GM20431 (cell line): Measurements from ENCODE around the gene LRRC8B.
"Not testable (repeated sequence)": the region's sequence is repeated elsewhere in the genome, so short reads cannot be mapped to it uniquely, and the experiment has no call there.

ENCODE experiments used
- in situ Hi-C: fragments of 300-500 bp; cut with MseI, MboI; formaldehyde crosslinking; loops from one replicate; pipeline ENCODE4 v1.15.0; 2020; ENCODE audit warnings: low sequenced_read_pairs; ENCODE audit not compliant: unreplicated experiment

LRRC8B gene

DNA sequence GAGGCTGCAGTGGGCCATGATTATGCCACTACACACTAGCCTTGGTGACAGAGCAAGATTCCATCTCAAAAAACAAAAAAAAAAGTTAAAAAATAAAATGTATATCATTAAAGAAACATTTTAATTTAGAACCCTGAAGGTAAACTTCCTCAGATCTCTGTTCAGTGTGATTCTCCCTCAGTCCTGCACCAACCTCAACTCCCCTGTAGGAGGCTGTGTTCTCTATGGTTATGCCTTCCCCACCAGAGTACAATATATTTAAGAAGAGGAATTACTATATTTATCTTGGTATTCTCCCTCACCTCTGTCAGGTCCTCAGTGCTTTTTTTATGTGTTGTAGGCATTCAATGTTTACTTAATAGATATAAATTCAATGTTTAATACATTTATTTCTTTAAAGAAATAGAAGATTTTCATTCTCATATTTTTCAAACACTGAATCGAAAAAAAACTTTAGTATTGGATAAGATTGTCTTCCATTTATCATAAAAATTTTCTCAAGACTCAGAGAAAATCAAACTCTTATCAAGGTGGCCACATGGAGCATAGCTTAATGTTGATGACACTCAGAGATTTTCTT, 4.8 kb upstream of the LRRC8B start:
- in situ Hi-C loops, result loop anchor here (25.0 kb wide), 1 partner anchor 467 kb away; the partner anchor contains the start of gene ZNF326

DNA sequence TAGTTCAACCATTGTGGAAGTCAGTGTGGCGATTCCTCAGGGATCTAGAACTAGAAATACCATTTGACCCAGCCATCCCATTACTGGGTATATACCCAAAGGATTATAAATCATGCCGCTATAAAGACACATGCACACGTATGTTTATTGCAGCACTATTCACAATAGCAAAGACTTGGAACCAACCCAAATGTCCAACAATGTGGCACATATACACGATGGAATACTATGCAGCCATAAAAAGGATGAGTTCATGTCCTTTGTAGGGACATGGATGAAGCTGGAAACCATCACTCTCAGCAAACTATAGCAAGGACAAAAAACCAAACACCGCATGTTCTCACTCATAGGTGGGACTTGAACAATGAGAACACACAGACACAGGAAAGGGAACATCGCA, 2.7 kb upstream of the LRRC8B start:
- in situ Hi-C loops, result loop anchor here (25.0 kb wide), 1 partner anchor 465 kb away; the partner anchor contains the start of gene ZNF326

DNA sequence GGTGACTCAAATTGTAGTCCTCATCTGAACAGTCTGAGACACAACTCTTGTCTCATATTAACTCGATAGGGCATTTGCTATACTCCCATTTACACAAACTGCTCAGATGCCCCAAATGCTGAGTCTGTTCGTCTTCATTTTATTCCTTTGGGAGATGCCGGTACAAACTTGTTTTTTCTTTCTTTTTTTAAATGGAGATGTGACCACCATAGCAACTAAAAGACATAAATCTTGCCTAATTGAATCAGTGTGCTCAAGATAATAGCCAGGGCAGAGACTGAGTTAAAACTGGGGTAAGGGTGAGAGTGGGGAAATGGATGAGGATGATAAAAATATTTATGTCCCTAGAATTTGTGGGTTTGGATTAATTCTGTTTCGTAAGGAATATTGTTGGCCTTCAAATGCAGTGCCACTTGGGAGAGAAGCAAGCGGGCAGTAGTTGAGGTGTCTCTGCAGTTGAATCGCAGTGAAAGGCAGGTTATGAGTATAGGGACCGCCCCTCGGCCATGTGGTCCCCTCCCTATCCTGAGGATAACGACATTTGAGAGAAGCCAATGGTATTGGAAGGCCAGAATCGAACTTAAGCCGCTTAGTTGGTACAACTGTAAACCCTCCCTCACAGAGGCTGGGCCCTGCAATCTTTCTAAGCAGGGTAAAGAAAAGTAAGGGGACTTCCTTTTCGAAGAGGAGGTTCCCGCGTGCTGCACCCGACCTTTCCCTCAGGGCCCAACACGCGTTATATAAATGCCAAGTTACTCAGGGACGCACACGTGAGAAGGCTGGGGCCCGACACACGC, 859 bp upstream of the LRRC8B start:
- in situ Hi-C loops, result loop anchor here (25.0 kb wide), 1 partner anchor 464 kb away; the partner anchor contains the start of gene ZNF326

DNA sequence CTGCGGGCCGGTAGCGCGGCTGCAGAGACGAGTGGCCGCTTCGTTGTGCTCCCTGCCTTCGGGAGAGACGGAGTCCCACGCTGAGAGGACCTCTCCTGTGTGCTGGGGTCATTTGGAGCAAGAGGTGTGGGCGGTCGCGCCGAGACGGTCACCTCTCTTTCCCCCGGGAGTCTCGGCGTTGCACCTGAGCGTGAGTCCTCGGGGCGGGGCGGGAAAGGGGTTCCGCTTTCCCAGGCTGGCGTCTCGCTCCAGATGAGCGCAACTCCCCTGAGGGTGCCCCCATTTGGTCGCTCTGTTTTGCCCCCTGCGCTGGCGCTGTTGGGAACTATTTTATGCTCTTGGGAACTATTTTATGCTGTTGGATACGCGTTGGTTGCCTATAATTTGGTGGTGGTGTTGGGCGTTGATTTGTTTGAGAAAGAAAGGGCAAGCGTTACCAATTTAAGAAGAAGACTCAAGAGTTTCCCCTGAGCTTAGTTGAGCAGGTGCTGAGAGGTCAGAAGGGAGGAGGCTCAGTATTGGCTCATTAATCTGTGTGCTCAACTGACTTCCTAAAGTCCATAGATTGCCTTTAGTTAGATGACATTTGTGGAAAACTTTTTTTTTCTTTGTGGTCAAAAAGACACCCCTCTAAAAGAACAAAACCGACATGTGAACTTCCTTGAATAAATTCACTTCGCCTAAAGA, 683 bp downstream of the LRRC8B start:
- in situ Hi-C loops, result no loop called here

DNA sequence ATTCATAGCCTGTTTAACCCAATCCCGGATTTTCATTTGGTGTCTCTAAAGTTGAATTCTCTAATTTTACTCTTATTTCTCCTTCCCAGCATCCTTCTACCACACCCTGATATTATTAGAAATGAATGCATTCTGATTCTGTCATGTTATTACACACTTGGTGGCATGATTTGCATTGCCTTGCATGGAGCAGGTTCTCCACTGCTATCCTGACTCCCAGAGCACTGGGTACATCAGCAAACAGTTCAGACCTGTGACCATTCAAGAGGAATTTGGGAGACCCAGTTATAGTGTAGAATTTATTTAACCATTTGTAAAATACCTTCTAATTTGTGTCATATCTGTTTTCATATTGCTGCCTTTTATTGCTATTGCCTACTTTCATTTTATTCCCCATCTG, 2.6 kb downstream of the LRRC8B start:
- in situ Hi-C loops, result no loop called here

DNA sequence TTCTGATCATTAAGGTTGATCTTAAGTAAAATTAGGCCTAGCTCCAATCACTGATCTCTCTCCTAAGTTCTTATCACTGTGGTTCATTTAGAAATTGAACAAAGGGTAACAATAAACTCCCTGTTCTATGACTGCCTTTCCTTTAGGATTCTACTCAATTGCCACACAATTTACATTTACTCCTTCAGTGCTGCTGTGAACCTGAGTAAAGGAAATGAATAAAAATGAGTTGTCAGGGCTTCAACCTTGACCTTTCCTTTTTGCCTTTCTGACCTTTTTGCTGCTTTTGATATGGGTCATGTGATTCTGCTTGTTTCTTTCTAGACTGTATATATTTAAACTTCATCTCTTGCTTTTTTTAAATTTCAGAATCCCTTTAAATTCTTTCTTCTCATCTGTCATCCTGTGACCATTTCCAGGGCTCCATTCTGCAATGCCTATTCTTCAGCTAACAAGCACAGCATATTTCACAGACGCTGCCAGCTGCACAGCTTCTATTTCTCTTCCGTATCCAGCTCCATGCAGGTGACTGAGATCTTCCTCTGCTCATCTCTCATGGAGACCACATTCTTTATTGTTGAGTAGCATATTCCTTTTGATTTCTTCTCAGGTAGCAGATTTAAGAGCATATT, 3.2 kb downstream of the LRRC8B start:
- in situ Hi-C loops, result no loop called here

DNA sequence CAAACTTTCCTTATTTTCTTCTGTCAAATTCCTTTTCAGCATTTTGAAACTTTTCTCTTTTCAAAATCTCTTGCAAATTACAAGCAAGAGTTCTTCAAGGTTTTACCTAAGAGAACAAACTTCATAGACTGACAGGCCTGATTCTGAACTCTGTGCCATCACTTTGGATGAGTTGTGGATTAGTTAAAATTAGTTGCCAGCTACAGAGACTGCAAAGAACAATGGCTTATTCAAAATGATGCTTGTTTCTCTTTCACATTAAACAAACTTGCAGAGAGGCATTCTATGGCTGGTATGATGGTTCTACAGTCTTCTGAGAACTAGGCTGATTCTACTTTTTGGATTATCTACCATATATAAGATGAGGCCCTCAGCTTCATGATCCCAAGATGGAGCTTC, 3.8 kb downstream of the LRRC8B start:
- in situ Hi-C loops, result no loop called here

DNA sequence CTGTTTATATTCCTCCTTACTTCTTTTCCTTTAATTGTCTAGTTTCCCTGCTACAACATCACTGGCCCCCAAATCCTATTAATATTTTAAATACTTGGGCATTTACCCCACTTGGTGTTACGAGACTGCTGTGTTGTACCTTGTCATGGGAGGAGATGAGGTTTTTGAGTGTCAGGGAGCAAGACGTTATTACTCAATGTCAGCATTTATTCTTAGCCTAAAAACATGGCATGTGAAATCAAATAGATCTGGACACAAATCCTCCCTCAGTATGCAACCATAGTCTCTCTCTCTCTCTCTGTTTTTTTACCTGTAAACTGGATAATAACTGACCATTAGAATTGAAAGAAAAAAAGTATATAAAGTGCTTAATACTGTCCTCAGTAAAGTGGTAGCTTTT, 4.6 kb downstream of the LRRC8B start:
- in situ Hi-C loops, result no loop called here

DNA sequence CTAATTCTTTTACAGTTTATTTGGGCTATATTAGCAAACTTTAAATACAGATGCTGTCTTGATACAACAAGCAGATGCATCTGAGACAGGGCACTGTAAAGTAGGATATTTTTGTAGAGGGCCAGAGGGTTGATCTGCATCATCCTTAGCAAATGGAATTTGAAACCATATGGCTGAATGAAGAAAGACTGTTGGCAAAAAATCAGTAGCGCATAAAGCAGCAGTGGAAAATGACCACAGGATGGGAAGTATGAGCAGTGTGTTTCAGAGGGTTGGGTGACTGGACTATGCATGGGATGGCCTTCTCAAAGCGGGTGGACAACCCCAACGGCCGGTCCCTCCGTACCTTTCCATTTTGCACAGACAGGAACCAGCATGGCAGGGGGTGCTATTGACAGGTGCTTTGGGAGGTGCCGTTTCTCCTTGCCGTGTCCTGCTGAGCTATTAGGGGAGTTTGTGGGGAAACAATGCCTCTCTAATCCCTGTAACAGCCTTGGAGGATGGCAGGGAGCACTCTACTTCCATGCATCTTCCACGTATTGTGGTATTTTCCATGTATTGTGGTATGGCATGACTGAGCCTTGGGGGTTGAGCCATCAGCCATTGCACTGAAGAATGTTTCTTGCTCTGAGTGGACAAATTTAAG, 5.9 kb downstream of the LRRC8B start:
- in situ Hi-C loops, result no loop called here

DNA sequence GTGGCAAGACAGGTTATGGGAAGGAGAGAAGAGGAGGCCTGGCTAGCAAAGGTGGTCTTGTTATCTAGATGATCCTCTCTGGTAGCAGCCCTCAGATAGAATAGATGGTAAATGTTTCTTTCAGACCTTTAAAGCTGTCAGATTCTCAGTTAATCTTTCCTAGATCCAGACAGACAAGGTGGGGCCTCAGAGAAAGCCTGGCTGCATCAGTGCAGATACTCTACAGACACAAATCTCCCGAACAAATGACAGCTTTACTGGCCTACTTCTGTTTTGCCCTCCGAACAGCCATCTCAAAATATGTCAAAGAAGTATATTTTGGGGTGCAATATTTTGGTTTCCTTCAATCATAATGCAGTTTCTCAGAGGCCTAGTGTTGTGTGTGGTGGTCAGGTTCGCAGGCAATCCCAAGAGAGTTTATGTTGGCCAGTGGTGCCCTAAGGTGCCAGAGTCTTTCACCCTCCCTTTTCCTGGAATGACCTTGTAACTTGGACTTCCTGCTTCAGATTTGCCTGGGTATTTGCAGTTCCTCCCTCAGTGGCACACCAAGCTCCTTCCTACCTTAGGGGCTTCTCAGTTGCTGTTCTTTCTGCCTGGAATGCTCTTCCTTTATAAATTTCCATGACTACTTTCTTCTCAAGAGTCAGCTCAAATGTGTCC, 7.0 kb downstream of the LRRC8B start:
- in situ Hi-C loops, result no loop called here

DNA sequence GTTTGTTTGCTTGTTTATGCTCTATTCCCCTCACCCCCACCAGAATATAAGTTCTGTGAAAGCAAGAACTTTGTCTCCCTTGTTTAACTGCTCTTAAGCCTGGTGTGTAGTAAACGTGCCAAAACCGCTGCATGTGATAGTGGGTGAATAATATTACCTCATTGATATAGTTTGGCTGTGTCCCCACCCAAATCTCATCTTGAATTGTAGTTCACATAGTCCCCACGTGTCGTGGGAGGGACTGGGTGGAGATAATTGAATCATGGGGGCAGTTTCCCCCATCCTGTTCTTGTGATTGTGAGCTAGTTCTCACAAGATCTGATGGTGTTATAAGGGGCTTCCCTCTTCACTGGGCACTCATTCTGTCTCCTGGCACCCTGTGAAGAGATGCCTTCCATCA, 7.6 kb downstream of the LRRC8B start:
- in situ Hi-C loops, result no loop called here

DNA sequence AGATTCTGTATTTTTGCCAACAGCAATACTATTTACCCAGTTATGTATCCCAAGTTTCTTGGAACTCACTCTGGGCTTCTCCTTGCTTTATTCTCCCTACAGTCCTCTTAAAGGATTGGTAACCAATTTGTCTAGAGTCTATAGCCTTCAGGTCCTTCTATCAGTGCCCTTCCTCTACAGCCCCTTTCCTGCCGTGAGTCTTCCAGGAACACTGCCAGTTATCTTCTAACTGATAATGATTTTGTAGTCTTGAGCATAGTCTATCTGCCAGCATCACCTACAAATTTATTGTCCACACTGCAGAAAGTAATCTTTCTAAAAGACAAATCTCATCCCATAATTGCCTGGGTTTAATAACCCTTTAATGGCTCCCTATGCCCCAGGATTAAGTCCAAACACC, 8.2 kb downstream of the LRRC8B start:
- in situ Hi-C loops, result no loop called here

DNA sequence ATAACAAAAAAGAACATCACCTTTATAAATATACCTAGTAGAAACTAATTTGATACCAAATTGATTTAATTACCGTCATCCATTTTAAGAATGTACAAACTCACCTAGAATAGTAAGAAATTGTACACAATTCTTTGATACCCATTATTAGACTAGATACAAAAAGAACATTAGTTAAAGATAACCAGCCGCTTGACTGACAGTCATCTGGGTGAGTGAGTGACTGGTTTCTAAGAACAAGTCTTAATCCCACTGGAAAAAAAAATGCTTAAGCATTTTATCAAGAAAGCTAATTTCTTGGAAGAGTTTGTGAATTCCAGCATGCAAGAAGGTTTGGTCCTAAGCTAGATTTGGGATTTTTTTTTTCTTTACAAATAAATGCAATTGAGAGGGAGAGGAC, 10.9 kb downstream of the LRRC8B start:
- in situ Hi-C loops, result no loop called here

DNA sequence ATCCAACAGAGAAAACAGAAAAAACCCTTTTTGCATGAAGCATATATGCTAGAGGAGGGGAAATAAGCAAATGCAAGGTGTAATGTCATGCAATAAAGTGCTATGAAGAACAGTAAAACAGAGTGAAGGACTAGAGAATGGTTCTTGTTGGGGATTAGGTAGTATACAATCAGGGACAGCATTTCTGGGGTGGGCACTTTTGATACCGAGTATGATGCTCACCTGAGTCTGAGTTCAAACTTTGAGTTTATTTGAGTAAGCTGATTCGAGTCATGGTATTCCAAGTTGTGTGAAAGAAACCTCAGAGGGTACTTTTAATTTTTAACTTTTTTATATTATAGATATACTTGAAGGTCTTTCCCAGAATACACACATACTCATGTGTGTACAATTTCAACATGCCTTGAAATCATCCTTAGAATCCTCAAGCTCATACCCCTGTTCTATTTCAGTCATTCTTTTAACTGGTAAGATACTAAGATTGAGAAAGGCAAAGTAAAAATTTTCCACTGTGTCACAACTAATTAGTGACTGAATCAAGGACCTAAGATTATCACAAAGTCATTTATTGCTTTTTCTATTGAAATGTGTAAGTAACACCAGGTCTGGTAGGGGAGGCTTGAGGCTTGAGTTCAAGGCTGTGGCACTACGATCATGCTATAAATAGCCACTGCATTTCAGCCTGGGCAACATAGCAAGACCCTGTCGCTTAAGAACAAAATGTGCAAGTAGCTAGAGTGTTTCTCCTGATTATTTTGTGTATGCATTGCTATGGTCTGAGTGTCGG, 12.1 kb downstream of the LRRC8B start:
- in situ Hi-C loops, result no loop called here

DNA sequence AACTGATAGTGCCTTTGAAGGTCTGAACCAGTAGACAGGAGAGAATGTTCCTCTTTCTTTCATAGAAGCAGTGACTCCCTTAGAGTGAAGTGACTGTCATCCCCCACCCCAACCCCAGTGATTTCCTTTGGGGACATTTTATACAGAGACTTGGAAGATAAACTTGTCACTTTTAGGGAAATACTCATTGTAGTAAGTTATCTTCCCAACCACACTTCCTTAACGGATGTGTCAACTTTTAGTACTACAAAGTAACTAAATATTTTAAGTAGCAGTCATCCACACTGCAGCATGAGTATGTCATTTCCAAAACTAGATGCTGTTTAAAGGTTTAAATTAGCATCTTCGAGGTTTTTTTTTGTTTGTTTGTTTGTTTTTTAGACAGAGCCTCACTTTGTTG, 13.7 kb downstream of the LRRC8B start:
- in situ Hi-C loops, result no loop called here

DNA sequence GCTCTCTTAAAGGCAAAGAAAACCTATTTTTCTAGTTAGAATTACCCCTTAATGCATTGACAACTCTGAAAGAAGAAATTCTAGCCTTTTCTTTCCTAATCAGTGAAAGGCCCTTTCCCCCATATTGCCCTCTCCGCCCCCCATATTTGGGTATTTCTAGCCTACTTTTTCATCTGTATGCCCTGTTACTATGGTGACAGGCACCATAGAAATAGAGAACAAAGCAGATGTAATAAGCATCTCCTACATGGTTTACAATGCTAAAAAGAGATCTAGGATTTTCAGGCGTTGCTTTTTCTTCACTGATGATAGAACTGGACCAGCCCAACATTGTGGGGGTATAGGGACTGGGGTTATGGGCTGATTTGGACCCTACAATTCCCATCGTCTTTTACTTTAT, 14.5 kb downstream of the LRRC8B start:
- in situ Hi-C loops, result no loop called here

DNA sequence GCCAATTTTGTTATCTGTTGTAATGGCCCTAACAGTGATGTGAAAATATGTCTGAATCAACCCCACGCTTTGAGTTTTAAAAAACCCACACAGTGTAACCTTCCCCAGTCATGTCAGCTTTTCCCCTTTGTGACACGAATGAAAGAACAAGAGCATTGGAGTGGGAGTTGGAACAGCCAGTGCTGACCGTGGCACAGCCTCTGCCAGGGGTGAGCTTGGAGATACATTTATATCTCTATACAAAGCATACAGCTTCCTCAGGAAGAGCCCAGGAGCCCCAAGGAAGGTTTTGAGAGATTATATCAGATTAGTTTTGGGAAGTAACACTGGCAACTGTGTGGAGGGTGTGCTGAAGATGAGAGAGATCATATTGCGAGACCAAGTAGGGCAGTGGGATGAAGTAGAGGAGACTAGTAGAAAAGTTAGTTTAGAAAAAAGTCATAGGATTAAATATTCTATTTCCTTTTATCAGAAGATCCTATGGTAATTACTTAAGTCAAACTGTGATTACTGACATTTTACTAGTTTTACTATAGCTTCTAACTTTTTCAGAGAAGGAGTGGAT, 15.9 kb downstream of the LRRC8B start:
- in situ Hi-C loops, result no loop called here

DNA sequence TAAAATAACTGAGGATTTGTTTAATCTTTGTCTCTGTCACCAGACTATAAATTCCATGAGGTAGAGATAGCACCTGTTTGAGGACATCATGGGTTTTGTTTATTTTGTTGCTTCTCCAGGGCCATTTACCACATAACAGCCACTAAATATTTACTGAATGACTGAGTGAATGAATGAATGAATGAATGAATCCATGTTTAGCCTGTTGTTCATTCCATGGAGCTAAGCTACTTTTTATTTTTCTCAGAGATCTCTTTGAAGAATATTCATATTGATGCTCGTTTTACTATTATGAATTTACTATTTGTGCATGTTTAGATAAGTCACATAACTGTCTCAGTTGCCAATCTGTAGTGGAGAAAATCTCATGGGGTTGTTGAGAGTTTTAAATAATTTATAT, 17.7 kb downstream of the LRRC8B start:
- in situ Hi-C loops, result no loop called here

DNA sequence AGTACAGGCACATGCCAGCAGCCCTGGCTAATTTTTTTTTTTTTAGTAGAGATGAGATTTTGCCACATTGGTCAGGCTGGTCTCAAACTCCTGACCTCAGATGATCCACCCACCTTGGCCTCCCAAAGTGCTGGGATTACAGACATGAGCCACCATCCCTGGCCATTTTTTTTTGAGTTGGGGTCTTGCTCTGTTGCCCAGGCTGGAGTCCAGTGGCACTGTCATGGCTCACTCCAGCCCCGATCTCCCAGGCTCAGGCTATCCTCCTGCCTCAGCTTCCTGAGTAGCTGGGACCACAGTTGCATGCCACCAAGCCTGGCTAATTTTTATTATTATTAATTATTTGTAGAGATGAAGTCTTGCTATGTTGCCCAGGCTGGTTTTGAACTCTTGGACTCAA, 19.0 kb downstream of the LRRC8B start:
- in situ Hi-C loops, result not testable (repeated sequence)
